ENCODE measurements around the gene NDUFC1.

The NDUFC1 gene

GRCh38 chr4:139273835-139274234, 28.4 kb downstream of the NDUFC1 start:
- no peak for ATAC-seq
- TF ChIP-seq ZNF8 (CRISPR knock-in tag; IDR thresholded peaks at IDR 0.05) (no peak), ARNTL (CRISPR knock-in tag; IDR thresholded peaks at IDR 0.05; ENCODE audit: borderline replicate concordance, low read depth) (no peak), POU6F1 (CRISPR knock-in tag; IDR thresholded peaks at IDR 0.05; ENCODE audit: borderline replicate concordance, low read depth) (no peak)

DNA sequence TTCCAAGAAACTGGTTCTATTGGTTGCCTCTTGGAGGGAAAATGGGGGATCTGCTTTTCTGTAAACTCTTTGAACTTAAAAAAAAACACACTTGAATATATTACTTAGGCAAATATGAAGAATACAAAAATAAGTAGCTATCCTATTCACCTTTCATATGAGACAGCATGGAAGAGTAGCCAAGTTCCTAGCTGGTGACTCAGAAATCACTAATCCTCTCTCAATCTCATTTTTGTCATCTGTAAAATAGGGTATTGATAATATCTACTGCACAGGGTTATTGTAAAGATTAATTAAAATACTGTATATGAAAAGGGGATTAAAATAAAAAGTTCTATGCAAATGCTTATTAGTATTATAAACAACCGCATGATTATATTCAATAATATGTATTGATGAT, 35.0 kb downstream of the NDUFC1 start:
- ATAC-seq: peak; percentile 44
- TF ChIP-seq ISL1 (CRISPR knock-in tag; IDR thresholded peaks at IDR 0.05) (0 out of 2 replicates have a peak, but pooled peaks have one; percentile 22), POU6F1 (CRISPR knock-in tag; IDR thresholded peaks at IDR 0.05; ENCODE audit: borderline replicate concordance, low read depth) (no peak)

GRCh38 chr4:139266583-139267257, 35.6 kb downstream of the NDUFC1 start:
- peak; percentile 93 for ATAC-seq
- TF ChIP-seq ZNF565 (CRISPR knock-in tag; conservative IDR thresholded peaks at IDR 0.05; ENCODE audit: low read depth) (no peak), ZNF70 (CRISPR knock-in tag; IDR thresholded peaks at IDR 0.05) (no peak), ISL1 (CRISPR knock-in tag; IDR thresholded peaks at IDR 0.05) (peak; percentile 73)

DNA sequence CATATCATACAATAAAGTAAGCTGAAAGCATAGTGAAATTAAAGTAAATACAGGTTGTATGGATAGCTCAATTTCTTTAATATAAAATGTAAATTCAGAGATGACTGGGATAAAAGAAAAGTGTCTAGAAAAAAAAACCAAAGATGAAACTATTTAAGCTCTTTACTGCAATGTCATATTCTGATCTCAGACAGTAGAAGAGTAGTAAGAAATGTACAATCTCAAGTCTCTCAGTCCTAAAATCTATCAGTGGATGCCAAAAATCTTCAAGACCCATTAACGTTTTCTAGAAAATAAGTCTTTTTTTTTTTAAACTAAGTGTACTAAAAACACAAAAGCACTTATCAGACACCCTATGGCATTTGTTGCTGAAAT, 36.1 kb downstream of the NDUFC1 start:
- no peak for TF ChIP-seq RARB (CRISPR knock-in tag; IDR thresholded peaks at IDR 0.05)
- TF ChIP-seq TOX (CRISPR knock-in tag; IDR thresholded peaks at IDR 0.05; ENCODE audit: borderline replicate concordance): no peak
- no peak for TF ChIP-seq GLIS3 (CRISPR knock-in tag; IDR thresholded peaks at IDR 0.05)
- no peak for TF ChIP-seq POU6F1 (CRISPR knock-in tag; IDR thresholded peaks at IDR 0.05; ENCODE audit: borderline replicate concordance, low read depth)
- no peak for TF ChIP-seq PPARA (CRISPR knock-in tag; IDR thresholded peaks at IDR 0.05; ENCODE audit: borderline replicate concordance)
- no peak for TF ChIP-seq CSRNP3 (CRISPR knock-in tag; IDR thresholded peaks at IDR 0.05)
- TF ChIP-seq BACH2 (CRISPR knock-in tag; IDR thresholded peaks at IDR 0.05; ENCODE audit: borderline replicate concordance): no peak
- TF ChIP-seq ESRRG (CRISPR knock-in tag; IDR thresholded peaks at IDR 0.05): no peak
- no peak for TF ChIP-seq PATZ1 (CRISPR knock-in tag; IDR thresholded peaks at IDR 0.05; ENCODE audit: borderline replicate concordance)
- TF ChIP-seq SNAI2 (CRISPR knock-in tag; IDR thresholded peaks at IDR 0.05): no peak
- no peak for TF ChIP-seq ZC3H10 (CRISPR knock-in tag; IDR thresholded peaks at IDR 0.05)
- TF ChIP-seq ARNTL (CRISPR knock-in tag; IDR thresholded peaks at IDR 0.05; ENCODE audit: borderline replicate concordance, low read depth): no peak
- TF ChIP-seq ZFP3 (CRISPR knock-in tag; IDR thresholded peaks at IDR 0.05): no peak
- TF ChIP-seq TCF4 (CRISPR knock-in tag; IDR thresholded peaks at IDR 0.05; ENCODE audit: borderline replicate concordance): no peak
- TF ChIP-seq ZNF565 (CRISPR knock-in tag; conservative IDR thresholded peaks at IDR 0.05; ENCODE audit: low read depth): no peak
- no peak for TF ChIP-seq OSR1 (CRISPR knock-in tag; IDR thresholded peaks at IDR 0.05)
- ATAC-seq: peak; percentile 54
